Measurements from ENCODE around the gene FLOT2.
A peak's percentile ranks its signal among the peaks of the same experiment; 100 is the strongest.
"Not testable (repeated sequence)": the region's sequence is repeated elsewhere in the genome, so short reads cannot be mapped to it uniquely, and the experiment has no call there.

Gene FLOT2

DNA sequence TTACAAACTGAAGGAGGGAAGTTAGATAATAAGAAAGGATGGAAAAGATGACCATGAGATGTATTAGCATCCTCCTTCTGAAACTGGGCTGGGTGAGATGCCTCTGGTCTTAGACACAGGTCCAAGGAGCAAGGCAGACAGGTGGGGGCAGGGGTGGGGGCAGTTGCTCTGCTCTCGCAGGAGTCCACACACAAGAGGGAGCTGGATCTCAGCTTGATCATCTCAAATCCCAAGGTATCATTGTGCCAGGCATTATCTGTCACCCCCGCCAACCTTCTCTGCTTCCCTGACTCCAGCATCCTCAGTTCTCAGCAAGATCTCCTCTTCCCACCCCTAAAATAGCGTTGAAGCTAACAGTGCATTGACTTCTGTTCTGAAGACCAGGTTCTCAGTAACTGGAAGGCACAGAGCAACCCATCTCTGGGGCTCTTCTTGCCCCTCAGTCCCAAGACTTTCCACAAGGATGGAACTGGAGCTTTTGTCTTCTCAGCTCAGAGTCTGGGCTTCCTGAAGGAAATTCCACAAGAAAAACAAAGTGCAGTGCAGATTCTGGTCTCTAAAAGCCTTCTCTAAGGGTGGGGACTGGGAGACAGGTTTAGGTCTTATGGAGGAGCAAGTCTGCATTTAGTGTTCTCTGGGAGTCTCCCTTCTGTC, 1.6 kb downstream of the FLOT2 start:
- DNase-seq (ENCODE audit: low spot score) = no peak

DNA sequence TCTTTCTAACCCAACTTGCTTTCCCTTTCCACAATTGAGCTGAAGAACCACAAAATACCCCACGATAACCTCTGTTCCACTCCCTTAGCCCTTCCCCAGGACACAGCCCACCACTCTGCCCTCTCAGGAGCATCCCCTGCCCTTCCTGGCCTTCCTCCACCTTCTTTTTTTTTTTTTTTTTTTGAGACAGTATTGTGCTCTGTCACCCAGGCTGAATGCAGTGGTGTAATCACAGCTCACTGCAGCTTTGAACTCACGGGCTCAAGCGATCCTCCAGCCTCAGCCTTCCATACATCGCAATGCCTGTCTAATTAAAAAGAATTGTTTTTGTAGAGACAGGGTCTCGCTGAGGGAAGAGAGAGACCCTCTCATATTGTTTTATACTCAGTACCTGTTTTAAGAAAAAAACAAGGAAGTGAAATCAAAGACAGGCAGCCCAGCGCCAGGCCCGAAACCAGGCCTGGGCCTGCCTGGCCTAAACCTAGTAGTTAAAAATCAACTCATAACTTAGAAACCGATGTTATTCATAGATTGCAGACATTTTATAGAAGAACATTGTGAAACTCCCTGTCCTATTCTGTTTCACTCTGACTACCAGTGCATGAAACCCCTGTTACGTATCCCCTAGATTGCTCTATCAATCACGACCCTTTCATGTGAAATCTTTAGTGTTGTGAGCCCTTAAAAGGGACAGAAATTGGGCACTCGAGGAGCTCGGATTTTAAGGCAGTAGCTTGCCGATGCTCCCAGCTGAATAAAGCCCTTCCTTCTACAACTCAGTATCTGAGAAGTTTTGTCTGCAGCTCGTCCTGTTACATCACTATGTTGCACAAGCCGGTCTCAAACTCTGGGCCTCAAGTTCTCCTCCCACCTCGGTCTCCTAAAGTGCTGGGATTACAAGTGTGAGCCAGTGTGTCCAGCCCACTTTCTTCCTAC, 4.0 kb downstream of the FLOT2 start:
- not testable (repeated sequence) for DNase-seq (ENCODE audit: low spot score)

DNA sequence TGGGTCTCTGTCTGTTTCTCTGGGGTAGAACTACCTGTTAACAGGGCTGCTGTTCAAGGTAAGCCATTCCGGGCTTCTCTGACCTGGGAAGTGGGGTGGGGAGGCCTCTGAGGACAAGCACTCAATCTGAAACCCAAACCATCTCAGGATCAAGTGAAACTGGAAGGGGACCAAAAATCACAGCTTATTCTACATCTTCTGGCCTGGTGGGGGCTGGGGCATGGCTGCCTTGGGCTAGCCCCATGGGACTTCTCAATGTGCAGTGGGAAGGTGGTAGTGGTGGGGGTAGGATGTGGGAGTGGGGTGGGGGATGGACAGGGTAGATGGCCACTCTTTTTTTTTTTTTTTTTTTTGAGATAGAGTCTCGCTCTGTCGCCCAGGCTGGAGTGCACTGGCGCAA, 5.5 kb downstream of the FLOT2 start:
- DNase-seq (ENCODE audit: low spot score) = no peak

DNA sequence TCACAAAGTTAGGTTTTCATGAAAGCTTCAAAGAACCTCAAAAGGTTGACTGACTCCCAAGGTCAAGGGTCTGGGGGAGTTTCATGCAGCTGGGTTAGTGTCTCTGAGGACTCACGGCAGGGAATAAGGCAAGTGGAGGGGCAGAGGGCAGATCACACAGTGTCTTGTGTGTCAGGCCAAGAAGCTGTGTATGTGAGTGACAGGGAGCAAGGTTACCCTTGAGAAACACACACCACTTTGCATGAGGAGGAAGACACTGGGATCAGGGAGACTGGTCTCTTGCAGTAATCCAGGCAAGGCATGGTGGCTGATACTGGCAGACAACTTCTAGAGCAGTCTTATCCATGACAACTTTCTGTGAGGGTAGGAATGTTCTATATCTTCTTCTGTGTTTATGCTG, 6.3 kb downstream of the FLOT2 start:
- DNase-seq (ENCODE audit: low spot score) = no peak

DNA sequence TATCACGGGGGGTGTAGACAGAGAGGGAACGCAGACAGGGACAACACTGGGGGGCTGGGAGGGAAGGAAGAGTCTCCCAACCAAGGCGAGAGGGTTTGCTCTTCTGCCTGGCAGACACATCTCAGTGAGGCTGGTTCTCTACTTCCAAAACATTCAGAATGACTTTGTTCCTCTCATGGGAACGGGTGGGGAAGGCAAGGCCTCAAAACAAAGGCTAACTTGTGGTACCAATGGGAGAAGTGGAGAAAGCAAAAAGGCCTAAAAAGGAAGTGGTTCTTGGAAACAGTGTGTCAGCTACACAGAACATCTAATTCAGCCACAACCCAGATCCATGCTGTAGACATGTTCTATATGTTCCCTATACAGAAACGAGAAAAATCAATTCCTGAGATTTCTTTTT, 7.5 kb downstream of the FLOT2 start:
- no peak for DNase-seq (ENCODE audit: low spot score)

GRCh38 chr17:28888832-28889231, 8.7 kb downstream of the FLOT2 start:
- no peak for DNase-seq (ENCODE audit: low spot score)

DNA sequence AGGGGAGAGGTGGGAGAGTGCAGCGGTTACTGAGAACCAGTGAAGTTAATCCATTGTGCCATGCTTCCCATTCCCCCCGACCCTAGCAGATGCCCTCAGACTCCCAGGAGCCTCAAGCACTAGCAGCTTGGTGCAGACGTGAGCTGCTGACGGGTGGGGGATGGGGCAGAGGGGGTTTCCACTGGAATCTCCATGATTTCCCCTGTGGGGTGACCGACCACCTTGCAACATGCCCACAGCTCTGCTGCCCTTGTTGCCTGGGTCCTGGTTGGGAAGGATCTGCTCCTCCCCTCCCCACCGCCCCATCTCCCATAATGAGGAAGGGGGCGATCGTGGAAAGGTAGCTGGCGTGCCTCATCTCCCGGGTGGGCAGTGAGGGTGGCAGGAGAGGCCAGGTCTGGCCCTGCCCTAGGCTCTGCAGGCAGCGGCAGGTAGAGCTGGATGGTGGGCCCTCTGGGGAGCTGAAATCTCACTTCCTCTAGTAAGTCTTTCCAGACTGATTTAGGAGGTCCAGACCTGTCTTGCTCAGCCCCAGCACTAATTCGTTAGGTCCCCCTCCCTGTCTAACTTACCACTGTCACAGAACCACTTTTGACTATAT, 9.6 kb downstream of the FLOT2 start:
- no peak for DNase-seq (ENCODE audit: low spot score)

DNA sequence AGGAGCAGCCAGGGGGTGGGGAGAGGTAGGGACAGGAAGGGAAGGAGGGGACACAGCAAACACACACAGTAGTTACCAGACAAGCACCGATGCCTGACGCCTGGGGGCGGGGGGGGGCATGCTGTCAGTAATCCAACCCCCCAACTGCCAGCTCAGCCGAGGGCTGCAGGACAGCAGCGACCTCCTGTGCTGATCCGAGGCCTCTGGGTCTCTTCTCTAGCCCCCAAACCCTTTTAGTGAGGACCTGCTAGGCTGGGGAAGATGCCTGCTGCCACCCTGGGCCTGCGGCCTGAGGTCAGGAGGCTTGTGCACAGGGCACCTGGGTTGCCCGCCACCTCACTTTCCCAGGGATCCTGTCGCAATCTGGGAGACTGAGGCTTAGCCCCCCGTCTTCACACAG, 11.6 kb downstream of the FLOT2 start:
- DNase-seq (ENCODE audit: low spot score) = no peak

DNA sequence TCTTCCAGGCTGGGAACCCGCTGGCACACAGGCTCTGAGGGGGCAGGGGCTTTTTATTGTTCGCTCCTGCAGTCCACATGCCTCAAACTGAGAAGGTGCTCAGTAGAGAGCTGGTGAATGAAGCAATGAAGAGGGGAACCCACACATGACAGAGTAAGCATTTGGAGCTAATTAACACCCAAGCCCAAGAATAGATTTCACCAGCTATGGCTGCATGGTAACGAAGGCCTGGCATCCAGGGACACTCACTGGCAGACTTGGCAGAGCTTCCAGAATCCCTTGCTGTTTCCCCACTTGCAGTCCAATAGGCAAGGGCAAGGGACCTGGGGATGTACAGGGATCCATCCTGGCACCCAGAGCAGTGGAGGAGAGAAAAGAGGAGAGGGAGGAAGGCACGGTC, 12.2 kb downstream of the FLOT2 start:
- DNase-seq (ENCODE audit: low spot score) = no peak

DNA sequence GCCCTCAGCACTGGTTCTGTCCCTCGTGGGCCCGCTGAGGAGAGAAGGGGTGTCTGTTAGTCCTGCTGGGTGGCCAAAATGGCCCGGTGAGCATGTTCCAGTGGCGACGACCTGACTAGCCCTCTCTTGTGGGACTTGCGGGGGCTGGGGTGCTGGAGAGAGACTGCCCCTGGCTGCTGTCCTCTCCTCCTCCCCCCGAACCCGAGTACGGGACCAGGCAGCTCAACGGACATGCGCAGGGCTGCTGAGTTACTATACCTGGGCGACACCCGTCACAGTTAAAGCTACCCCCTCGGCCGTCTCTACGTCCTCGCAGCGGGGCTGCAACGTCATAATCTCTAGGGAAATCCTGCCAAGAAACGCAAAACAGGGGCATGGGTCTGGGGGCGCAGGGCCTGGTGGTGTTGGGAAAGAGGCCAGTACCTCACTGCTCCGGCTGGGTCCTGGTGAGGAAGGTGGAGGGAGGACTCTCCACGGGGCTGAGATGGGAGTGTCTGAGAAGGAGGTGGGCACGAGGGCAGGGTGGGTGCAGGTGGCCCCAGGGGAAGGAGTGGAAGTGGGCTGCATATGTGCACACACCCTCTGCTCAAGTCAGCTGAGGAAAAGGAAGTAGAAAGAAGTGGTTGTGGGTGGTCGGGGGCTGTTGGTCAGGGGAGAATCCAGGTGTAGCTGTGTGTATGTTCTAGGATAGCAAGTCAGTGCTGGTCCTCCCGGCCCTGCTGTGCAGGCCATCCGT, 13.4 kb downstream of the FLOT2 start:
- no peak for DNase-seq (ENCODE audit: low spot score)

- DNase-seq (ENCODE audit: low spot score) = no peak
Measured at GRCh38 chr17:28882154-28882895, 15.2 kb downstream of the FLOT2 start.

DNA sequence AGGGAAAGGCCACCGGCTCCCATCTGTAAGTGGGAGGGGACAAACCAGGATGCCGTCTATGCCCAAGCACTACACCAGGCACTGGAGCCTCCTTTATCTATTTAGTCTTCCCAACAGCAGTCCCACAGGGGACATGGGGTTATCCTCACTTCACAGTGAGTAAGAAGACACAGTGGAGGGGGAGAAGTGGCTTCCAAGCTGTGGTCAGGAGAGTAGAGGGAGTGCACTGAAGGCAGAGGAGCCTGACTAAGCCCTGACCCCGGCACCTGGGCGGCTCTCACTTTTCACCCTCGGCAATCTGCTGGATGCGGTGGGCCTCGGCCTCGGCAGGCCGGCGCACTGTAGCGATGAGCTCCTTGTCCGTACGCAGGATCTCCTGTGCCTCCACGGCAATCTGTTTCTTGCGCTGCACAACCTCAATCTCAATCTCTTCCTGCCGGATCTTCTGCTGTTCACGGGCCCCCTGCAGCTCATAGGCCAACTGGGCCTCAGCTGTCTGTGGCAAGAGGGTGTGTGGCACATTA, 15.9 kb downstream of the FLOT2 start:
- no peak for DNase-seq (ENCODE audit: low spot score)

- no peak for DNase-seq (ENCODE audit: low spot score)
Measured at GRCh38 chr17:28880572-28880945, 17.0 kb downstream of the FLOT2 start.

DNA sequence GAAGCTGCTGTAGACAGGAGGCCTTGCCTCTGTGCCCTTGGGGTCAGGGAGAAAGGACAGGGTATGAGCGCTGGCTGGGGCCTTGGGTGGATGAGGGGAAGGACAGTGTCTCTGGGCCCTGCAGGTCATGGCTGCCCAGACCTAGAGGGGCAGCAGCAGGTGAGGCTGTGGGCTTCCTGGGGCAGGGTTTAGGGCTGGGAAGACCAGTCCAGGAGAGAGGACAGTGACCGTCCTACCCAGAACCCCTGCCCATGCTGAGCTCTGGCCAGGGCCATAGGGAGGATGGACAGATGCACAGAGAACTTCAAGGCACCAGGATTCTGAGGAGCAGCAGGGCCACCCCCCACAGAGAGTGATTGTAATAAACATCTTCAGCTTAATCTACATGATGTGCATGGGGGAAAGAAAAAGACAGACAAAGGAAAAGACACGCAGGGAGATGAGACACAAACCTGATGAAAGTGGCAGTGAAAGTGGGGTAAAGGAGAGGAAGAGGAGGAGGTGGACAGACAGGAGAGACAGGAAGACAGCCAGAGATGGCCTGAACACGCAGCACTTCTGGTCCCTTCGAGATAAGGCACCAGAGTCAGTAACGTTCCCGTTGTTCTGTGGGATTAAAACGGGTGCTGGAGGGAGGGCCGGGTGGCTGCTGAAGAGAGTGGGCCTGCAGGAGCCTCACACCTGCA, 17.5 kb downstream of the FLOT2 start:
- no peak for DNase-seq (ENCODE audit: low spot score)

DNA sequence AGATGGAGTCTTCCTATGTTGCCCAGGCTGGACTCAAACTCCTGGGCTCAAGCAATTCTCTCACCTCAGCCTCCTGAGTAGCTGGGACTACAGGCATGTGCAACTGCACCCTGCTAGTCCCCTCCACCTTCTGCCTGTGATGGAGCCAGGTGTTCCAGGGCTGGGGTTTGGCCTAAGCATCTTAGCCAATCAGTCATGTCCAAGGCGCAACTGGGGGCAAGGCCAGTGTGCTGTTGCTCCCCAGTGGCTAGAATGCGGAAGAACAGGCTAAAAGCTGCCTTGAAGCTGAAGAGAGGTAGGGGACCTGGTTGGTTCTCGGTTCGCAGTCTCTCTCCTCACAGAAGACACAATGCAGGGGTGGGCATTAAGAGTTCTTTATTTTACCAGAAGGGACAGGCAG, 18.6 kb downstream of the FLOT2 start:
- peak; percentile 81 for DNase-seq (ENCODE audit: low spot score)

GRCh38 chr17:28878158-28878910, 19.2 kb downstream of the FLOT2 start:
- no peak for DNase-seq (ENCODE audit: low spot score)

- DNase-seq (ENCODE audit: low spot score) = not testable (repeated sequence)
Measured at GRCh38 chr17:28877150-28877711, 20.3 kb downstream of the FLOT2 start.

GRCh38 chr17:28875848-28876550, 21.5 kb downstream of the FLOT2 start:
- no peak for DNase-seq (ENCODE audit: low spot score)

- no peak for DNase-seq (ENCODE audit: low spot score)
Measured at GRCh38 chr17:28874750-28875149, 22.8 kb downstream of the FLOT2 start.
